Vagina (tissue), 2 donors: Measurements from ENCODE around the gene NXPH4.

Experiments
- CTCF ChIP-seq, 3 experiments: fragments of 450-650 bp in 2 of 3; fragments of 200-600 bp in 1 of 3; sonication (generic) in 1 of 3; IDR thresholded peaks; one replicate each; pipeline ENCODE4 v1.5.1; 2017 to 2019; ENCODE audit warnings: antibody characterized with exemption in 3 of 3, mild to moderate bottlenecking in 2 of 3, moderate library complexity in 2 of 3
- POLR2A ChIP-seq, 2 donors: fragments of 450-650 bp; IDR thresholded peaks; one replicate each; pipeline ENCODE4 v1.6.1; 2017; ENCODE audit warnings: antibody characterized with exemption in 2 of 2, mild to moderate bottlenecking in 2 of 2, moderate library complexity in 2 of 2

DNA sequence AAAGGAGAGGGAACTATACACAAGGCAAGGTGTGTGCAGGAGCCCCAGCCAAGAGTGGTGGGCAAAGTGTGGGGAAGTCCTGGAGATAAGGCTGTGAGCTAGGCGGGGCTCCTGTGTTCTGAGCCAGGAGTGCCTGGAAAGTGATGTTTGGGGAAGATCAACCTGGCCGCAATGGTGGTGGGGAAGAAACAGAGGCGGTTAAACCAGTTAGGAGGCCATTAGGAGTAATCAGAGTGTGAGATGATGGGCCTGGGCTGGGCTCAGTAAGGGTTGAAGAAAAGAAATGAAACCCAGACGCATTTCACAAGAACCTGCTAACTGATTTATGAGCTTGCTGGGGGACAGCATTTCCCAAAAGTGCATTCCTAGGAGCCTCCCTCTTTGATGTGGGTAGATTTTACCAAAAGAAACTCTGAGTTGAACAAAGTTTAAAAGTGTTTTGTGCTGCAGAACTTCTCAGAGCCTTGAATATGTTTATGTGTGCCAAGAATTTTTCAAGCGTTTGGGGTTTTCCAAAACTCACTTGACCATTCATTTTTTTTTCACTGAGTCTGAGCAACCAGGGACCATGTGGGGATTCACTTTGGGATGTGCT lies 34.9 kb upstream of the NXPH4 start:
- TF ChIP-seq CTCF (IDR thresholded peaks at IDR 0.05): no peak
- no peak for TF ChIP-seq POLR2A (IDR thresholded peaks at IDR 0.05)
